ENCODE measurements around the gene CD164.
A peak's percentile ranks its signal among the peaks of the same experiment; 100 is the strongest.

The CD164 gene

DNA sequence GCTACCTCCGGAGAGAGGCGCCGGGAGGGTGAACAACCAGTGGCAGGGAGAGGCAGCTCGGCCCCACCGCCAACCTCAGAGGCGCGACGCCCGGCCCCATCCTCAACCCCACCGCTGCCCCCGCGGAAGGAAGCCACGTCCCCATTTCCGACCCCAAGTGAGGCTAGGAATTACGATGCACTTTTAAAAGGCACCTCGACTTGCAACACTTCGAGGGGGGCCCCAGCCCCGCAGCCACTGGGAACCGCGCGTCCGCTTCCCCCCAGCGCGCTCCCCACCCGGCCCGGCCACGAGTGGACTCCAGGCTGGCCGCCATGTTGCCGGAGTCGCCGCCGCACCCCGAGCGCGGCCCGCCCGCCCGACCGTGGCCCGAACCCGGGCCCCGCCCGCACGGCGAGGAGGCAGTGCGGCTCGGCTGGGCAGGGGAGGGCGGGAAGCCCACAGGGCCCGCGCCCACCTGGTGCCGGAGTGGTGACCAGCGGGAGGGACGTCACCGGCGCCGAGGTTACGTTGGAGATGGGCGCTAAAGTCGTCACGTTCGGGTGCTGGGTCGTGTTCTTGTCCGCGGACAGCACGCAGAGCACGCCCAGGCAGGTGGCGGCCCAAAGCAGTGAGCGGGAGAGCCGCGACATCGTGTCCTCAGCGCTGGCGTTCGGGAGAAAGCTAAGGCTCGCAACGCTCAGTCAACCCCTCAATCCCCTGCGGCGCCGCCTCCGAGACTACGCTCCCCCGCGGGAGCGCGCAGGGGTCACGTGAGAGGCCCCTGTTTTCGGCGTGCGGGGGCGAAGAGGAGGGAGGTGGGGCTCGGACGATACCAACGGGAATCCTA is at the start of gene CD164:
CD164 (minus strand) TSS at position 721 of the 829 bp plus-strand sequence; CDS start at position 632, 89 bp downstream.
- peaks cover 35% of the 10 kb centered on the region for H3K4me1 Mint-ChIP-seq
- peak within 1 kb of the TSS; percentile 82 for H3K4me3 Mint-ChIP-seq
- H3K36me3 Mint-ChIP-seq: peaks cover 63% of the 10 kb centered on the region
- no peaks in the 10 kb centered on the region for H3K9me3 Mint-ChIP-seq
- DNase-seq (ENCODE audit: low spot score in 2 of 2) (peak; percentile 77 to 96), ATAC-seq (peak; percentile 73)
- peak within 1 kb of the TSS; percentile 99 for H3K27ac Mint-ChIP-seq

DNA sequence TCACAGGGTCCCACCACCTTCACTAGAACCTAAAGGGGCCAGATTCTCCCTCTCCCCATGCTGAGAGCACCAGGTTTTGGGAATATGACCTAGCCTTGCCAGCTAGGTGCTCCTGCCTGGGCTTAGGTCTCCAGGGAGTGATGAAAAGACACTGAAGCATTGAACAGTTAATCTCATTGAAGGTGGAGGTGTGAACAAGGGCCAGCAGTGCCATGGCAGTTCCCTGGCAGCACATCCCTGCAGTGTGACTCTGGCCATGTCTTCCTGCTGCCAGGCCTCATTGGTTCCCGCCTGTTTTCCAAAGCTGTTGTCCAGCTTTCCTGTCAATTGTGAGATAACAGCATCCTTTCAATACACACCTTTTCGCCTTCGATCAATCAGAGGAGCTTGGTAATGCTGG is 47.2 kb upstream of the CD164 start:
- no peaks in the 10 kb centered on the region for H3K4me1 Mint-ChIP-seq
- H3K9me3 Mint-ChIP-seq: no peaks in the 10 kb centered on the region
- H3K36me3 Mint-ChIP-seq: no peaks in the 10 kb centered on the region
- no peak for ATAC-seq
- no peak overlapping the region for H3K4me3 Mint-ChIP-seq
- H3K27ac Mint-ChIP-seq: no peak overlapping the region
- no peak for DNase-seq (ENCODE audit: low spot score in 2 of 2)

- Mint-ChIP-seq H3K36me3 (no peaks in the 10 kb centered on the region), H3K27ac (no peak overlapping the region), H3K4me1 (no peaks in the 10 kb centered on the region), H3K4me3 (no peak overlapping the region), H3K9me3 (no peaks in the 10 kb centered on the region)
- DNase-seq (ENCODE audit: low spot score in 2 of 2) (no peak), ATAC-seq (no peak)
Observed at GRCh38 chr6:109428889-109429477, 46.7 kb upstream of the CD164 start.

- no peaks in the 10 kb centered on the region for H3K36me3 Mint-ChIP-seq
- H3K4me3 Mint-ChIP-seq: no peak overlapping the region
- ATAC-seq (no peak), DNase-seq (ENCODE audit: low spot score in 2 of 2) (no peak)
- H3K27ac Mint-ChIP-seq: no peak overlapping the region
- no peaks in the 10 kb centered on the region for H3K9me3 Mint-ChIP-seq
- no peaks in the 10 kb centered on the region for H3K4me1 Mint-ChIP-seq
Observed at GRCh38 chr6:109424946-109425345, 42.7 kb upstream of the CD164 start.

DNA sequence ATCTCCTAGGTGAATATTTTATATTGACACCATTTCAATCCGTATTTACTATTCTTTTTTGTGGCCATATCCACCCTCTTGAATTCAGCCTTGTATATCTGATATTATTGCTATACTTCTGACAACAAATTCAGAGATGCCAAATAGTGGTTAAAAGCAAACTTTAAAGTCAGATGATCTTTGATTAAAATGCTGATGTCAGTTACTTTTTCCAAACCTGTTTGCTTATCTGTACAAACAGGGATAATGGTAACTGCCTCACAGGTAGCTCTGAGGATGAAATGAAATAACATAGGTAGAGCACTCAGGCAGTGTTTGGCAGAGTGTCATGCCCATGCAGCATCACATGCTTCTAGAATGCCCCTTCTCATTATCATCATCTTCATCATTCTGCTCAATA is 38.9 kb upstream of the CD164 start:
- no peak overlapping the region for H3K4me3 Mint-ChIP-seq

GRCh38 chr6:109420751-109421150 is 38.5 kb upstream of the CD164 start:
- no peaks in the 10 kb centered on the region for H3K4me1 Mint-ChIP-seq
- H3K36me3 Mint-ChIP-seq: no peaks in the 10 kb centered on the region
- no peaks in the 10 kb centered on the region for H3K9me3 Mint-ChIP-seq
- H3K4me3 Mint-ChIP-seq: no peak overlapping the region
- no peak for ATAC-seq
- no peak overlapping the region for H3K27ac Mint-ChIP-seq
- DNase-seq (ENCODE audit: low spot score in 2 of 2): no peak

More for the DNA sequence above, 38.9 kb upstream of the CD164 start:
- Mint-ChIP-seq H3K27ac (no peak overlapping the region), H3K36me3 (no peaks in the 10 kb centered on the region), H3K9me3 (no peaks in the 10 kb centered on the region), H3K4me1 (no peaks in the 10 kb centered on the region)
- DNase-seq (ENCODE audit: low spot score in 2 of 2) (no peak), ATAC-seq (no peak)

DNA sequence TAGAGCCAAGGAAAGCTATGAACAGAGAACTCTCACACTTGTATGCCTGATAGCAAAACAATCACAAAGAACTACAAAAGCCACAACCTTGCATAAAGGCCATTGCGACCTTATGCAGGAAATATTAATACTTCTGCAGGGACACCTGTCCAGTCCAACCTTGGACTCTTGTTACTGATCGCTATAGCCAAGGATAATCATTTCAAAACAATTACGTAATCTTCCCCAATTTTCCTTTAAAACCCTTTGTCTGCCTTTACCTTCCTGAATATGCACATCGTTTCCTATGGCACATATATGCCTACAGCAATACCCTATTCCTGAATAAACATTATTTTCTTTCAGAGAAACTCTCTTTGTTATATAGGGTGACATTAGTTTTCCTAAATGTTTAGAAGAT is 35.4 kb upstream of the CD164 start:
- ATAC-seq: no peak
- Mint-ChIP-seq H3K4me3 (no peak overlapping the region), H3K9me3 (no peaks in the 10 kb centered on the region), H3K27ac (no peak overlapping the region), H3K4me1 (no peaks in the 10 kb centered on the region), H3K36me3 (no peaks in the 10 kb centered on the region)
- DNase-seq (ENCODE audit: low spot score in 2 of 2): no peak

DNA sequence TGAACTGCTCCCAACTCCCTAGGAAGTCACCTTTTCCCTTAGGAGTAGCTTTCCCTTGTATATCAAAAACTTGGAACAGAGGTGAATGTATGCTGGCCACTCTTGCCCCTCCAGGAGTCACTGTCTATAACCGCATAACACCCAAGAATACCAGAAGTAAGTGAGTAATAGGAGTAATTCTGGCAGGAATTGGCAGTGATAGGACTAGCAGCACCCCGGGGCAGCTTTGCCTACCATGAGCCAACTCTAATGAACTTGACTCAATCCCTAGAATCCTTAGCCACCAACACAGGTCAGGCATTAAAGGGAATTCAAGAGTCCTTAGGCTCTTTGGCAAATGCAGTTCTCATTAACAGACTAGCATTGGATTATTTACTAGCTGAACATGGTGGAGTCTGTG is 28.8 kb upstream of the CD164 start:
- ATAC-seq: no peak
- Mint-ChIP-seq H3K4me3 (no peak overlapping the region), H3K4me1 (no peaks in the 10 kb centered on the region), H3K9me3 (no peaks in the 10 kb centered on the region), H3K36me3 (no peaks in the 10 kb centered on the region), H3K27ac (no peak overlapping the region)
- no peak for DNase-seq (ENCODE audit: low spot score in 2 of 2)

DNA sequence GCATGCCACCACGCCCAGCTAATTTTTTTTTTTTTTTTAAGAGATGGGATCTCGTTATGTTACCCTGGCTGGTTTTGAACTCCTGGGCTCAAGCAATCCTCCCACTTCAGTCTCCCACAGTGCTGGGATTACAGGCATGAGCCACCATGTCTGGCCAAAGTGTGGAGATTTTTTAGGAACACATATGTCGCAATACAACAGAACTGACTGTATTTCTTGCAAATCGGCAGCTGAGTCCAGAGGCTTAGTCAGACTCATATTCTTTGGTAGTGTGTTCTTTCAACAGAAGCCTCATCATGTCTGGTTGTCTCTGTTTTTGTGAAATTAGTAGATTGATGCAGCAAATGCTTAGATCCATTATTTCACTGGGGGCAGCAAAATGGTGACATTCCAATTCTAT is 23.9 kb upstream of the CD164 start:
- Mint-ChIP-seq H3K27ac (no peak overlapping the region), H3K4me3 (no peak overlapping the region), H3K36me3 (no peaks in the 10 kb centered on the region), H3K9me3 (no peaks in the 10 kb centered on the region), H3K4me1 (no peaks in the 10 kb centered on the region)
- ATAC-seq: no peak
- no peak for DNase-seq (ENCODE audit: low spot score in 2 of 2)

- Mint-ChIP-seq H3K4me1 (peaks cover 5% of the 10 kb centered on the region), H3K9me3 (no peaks in the 10 kb centered on the region), H3K27ac (no peak overlapping the region), H3K36me3 (no peaks in the 10 kb centered on the region), H3K4me3 (no peak overlapping the region)
- ATAC-seq: no peak
- no peak for DNase-seq (ENCODE audit: low spot score in 2 of 2)
Observed at GRCh38 chr6:109397020-109397419, 14.8 kb upstream of the CD164 start.

GRCh38 chr6:109396046-109396718 is 13.9 kb upstream of the CD164 start:
- no peak overlapping the region for H3K4me3 Mint-ChIP-seq
- DNase-seq (ENCODE audit: low spot score in 2 of 2): no peak

GRCh38 chr6:109393886-109394281 is 11.6 kb upstream of the CD164 start:
- DNase-seq (ENCODE audit: low spot score in 2 of 2): no peak
- no peaks in the 10 kb centered on the region for H3K9me3 Mint-ChIP-seq
- H3K4me3 Mint-ChIP-seq: no peak overlapping the region
- no peak for ATAC-seq
- H3K36me3 Mint-ChIP-seq: no peaks in the 10 kb centered on the region
- H3K27ac Mint-ChIP-seq: no peak overlapping the region
- peaks cover 5% of the 10 kb centered on the region for H3K4me1 Mint-ChIP-seq

More at GRCh38 chr6:109396046-109396718, 13.9 kb upstream of the CD164 start:
- no peaks in the 10 kb centered on the region for H3K36me3 Mint-ChIP-seq
- ATAC-seq: no peak
- no peak overlapping the region for H3K27ac Mint-ChIP-seq
- peaks cover 5% of the 10 kb centered on the region for H3K4me1 Mint-ChIP-seq
- H3K9me3 Mint-ChIP-seq: no peaks in the 10 kb centered on the region

- Mint-ChIP-seq H3K27ac (no peak overlapping the region), H3K4me3 (no peak overlapping the region), H3K36me3 (no peaks in the 10 kb centered on the region), H3K4me1 (peaks cover 5% of the 10 kb centered on the region), H3K9me3 (no peaks in the 10 kb centered on the region)
- ATAC-seq (no peak), DNase-seq (ENCODE audit: low spot score in 2 of 2) (no peak)
Observed at GRCh38 chr6:109393157-109393885, 11.1 kb upstream of the CD164 start.

DNA sequence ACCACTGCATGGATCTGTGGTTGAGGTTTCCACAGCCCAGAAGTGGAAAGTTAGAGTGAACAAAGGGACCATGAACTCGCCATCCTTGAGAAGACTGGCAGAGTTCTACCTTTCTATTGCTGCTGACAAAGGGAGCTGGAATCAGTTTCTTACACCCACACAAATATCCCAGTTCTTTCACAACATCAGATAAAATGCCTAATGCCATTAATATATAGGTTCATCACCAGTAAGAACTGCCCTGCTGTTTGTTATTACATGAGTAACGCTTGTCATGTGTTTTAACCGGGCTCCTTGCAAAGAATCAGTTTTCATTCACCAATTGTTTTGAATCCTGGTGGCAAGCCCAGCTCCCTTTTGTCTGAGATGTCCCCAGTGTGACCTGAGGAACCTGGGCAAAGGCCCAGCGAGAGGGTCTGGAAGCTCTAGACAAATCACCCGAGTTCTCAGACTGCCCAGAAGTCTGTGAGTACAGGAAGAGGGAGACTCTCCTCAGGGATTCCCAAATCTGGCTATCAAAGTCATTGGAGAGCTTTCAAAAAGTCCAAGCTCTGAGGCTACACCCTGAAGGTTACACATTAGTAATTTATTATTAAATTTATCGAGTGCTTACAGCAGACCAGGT is 7.5 kb upstream of the CD164 start:
- DNase-seq (ENCODE audit: low spot score in 2 of 2): no peak
- no peaks in the 10 kb centered on the region for H3K9me3 Mint-ChIP-seq
- no peak for ATAC-seq
- peaks cover 5% of the 10 kb centered on the region for H3K4me1 Mint-ChIP-seq
- H3K27ac Mint-ChIP-seq: no peak overlapping the region
- H3K4me3 Mint-ChIP-seq: no peak overlapping the region
- H3K36me3 Mint-ChIP-seq: no peaks in the 10 kb centered on the region

DNA sequence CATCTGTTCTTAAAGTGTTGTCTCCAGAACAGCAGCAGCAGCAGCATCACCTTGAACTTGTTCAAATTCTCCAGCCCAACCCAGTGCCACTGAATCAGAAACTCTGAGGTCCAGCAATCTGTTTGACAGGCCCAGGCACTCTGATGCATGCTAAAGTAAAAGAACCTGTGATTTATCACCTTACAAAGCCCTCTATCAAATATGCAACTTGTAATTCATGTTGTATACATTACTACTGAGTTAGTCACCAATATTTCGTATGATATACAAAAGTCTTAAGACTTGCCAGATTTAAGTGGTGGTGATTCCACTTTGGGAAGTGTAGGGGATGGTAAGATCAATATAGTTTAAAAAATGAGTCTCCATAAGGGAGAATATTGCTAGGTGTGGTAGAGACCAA is 6.0 kb upstream of the CD164 start:
- peaks cover under 1% of the 10 kb centered on the region for H3K36me3 Mint-ChIP-seq
- H3K27ac Mint-ChIP-seq: no peak overlapping the region
- no peaks in the 10 kb centered on the region for H3K9me3 Mint-ChIP-seq

More for the DNA sequence above, 6.0 kb upstream of the CD164 start:
- H3K4me1 Mint-ChIP-seq: peaks cover 6% of the 10 kb centered on the region
- no peak overlapping the region for H3K4me3 Mint-ChIP-seq
- no peak for ATAC-seq
- no peak for DNase-seq (ENCODE audit: low spot score in 2 of 2)
